ENCODE data around the gene UNC119. TPM values are rescaled to one million over a fixed set of nuclear protein-coding genes. Genes with fewer than 3 reads are reported as not detected.

The UNC119 gene
- total RNA-seq, 2 experiments from 2014 or later, result 43.6 to 44.8 TPM

DNA sequence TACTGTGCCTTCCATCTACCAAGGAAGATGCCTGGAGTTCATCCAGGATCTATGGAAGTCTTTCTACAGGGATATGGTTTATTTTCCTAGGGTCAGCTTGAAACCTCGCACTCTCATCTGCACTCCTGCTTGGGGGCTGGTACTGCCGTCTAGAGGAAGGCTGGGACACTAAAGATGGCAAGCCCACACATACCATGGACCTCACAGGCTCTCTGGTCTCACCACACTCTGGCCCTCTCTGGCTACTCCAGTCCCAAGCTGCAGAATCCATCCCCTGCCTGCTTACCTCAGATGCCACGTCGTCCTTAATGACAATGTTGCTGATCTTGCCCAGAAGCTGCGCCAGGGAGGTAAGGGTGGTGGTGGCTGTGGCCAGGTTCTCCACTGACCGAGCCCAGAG lies 2.1 kb upstream of the UNC119 start:
- DNase-seq (no peak), ATAC-seq (no peak)
- Mint-ChIP-seq H3K36me3 (ENCODE audit: low read depth) (peaks cover 32% of the 10 kb centered on the region), H3K4me1 (ENCODE audit: low read depth) (peaks cover 27% of the 10 kb centered on the region), H3K27ac (no peak overlapping the region), H3K27me3 (no peaks in the 10 kb centered on the region), H3K4me3 (no peak overlapping the region), H3K9me3 (no peaks in the 10 kb centered on the region)
- TF ChIP-seq, protein P1, sequence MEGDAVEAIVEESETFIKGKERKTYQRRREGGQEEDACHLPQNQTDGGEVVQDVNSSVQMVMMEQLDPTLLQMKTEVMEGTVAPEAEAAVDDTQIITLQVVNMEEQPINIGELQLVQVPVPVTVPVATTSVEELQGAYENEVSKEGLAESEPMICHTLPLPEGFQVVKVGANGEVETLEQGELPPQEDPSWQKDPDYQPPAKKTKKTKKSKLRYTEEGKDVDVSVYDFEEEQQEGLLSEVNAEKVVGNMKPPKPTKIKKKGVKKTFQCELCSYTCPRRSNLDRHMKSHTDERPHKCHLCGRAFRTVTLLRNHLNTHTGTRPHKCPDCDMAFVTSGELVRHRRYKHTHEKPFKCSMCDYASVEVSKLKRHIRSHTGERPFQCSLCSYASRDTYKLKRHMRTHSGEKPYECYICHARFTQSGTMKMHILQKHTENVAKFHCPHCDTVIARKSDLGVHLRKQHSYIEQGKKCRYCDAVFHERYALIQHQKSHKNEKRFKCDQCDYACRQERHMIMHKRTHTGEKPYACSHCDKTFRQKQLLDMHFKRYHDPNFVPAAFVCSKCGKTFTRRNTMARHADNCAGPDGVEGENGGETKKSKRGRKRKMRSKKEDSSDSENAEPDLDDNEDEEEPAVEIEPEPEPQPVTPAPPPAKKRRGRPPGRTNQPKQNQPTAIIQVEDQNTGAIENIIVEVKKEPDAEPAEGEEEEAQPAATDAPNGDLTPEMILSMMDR (IDR thresholded peaks at IDR 0.05), result no peak
- intact Hi-C loops (cut with micrococcal nuclease), result no loop called here
- ChIA-PET POLR2A (no interaction called here), CTCF (interaction anchor here (1.3 kb wide), 1 partner anchor 24 kb away, joined by 4 read pairs; no protein-coding TSS in a partner anchor)

DNA sequence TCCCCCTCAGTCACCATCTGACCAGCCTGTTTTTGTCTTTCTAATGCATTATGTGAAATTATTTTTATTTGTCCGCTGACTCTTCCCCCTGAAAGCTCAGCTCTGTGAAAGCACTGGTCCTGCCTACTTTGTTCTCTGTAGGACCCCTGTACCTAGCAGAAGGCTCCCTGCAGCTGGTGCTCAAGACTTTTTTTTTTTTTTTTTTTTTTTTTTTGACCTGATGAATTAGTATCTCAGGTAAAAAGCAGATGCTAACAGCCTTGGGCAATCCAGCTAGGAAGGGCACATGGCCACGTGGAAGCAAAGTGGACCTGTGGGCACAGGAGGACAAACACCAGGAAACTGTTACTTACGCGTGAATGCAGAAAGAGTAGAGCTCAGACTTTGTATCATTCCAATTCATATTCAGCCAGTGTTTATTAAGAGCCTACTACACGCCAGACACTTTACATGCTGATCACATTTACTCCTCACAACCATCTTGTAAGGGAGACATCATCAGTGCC lies 629 bp upstream of the UNC119 start:
- TF ChIP-seq, protein P1 (IDR thresholded peaks at IDR 0.05), result no peak
- DNase-seq (no peak), ATAC-seq (no peak)
- intact Hi-C loops (cut with micrococcal nuclease), result no loop called here
- ChIA-PET POLR2A (interaction anchor here (0.9 to 1.2 kb wide), 4 partner anchors 24 to 217 kb away, joined by 3 to 4 read pairs (median 3); partner anchors contain the start of genes POLDIP2, SDF2, SUPT6H and TNFAIP1), CTCF (interaction anchor here (1.3 kb wide), 1 partner anchor 26 kb away, joined by 4 read pairs; no protein-coding TSS in a partner anchor)
- Mint-ChIP-seq H3K36me3 (ENCODE audit: low read depth) (peaks cover 32% of the 10 kb centered on the region), H3K4me1 (ENCODE audit: low read depth) (peaks cover 42% of the 10 kb centered on the region), H3K4me3 (peak overlapping the region; percentile 81), H3K9me3 (no peaks in the 10 kb centered on the region), H3K27me3 (no peaks in the 10 kb centered on the region), H3K27ac (peak overlapping the region; percentile 7)

DNA sequence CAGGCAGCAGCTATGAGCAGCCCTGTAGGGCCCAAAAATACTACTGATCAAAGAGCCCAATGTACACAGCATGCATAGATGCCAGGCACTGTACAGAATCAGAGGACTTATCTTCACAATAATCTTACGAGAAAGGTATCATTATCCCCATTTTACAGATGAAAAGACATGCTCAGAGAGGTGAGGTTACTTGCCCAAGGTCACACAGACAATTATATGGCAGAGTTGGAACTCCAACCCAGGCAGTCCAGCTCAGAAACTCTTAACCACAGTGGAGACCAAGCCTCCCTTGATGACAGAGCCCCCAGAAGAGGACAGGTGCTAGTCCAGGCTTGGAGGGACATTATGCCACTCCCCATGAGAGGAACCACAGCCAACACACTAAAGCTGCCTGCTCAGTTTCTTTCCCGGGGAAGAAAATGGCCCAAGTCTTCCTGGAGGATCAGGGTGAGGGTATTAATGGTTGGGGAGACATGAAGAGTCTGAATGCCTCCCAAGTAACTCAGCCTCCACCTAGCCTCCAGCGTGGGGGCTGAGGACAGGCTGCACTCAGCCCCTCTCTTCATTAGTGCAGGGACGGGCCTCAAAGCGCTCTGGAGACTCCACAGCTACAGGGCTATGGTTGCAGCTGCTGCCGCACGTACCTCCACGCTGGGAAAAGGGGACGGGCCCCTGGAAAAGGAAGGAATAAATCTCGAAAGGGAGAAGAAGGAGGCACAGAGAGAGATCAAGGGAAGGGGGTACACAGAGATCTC lies 826 bp downstream of the UNC119 start:
- Mint-ChIP-seq H3K27me3 (no peaks in the 10 kb centered on the region), H3K9me3 (no peaks in the 10 kb centered on the region), H3K4me1 (ENCODE audit: low read depth) (peaks cover 48% of the 10 kb centered on the region), H3K4me3 (peak overlapping the region; percentile 81), H3K36me3 (ENCODE audit: low read depth) (peaks cover 28% of the 10 kb centered on the region), H3K27ac (peak overlapping the region; percentile 70)
- intact Hi-C loops (cut with micrococcal nuclease), result no loop called here
- ATAC-seq (no peak), DNase-seq (no peak)
- ChIA-PET POLR2A (interaction anchor here (0.8 to 1.7 kb wide), 5 partner anchors 14 to 171 kb away, joined by 3 to 8 read pairs (median 4); partner anchors contain the start of gene PIGS), CTCF (interaction anchor here (0.9 to 3.2 kb wide), 3 partner anchors 11 to 62 kb away, joined by 3 to 15 read pairs (median 4); partner anchors contain the start of genes PIGS and RSKR)
- TF ChIP-seq, protein P1 (IDR thresholded peaks at IDR 0.05), result no peak

DNA sequence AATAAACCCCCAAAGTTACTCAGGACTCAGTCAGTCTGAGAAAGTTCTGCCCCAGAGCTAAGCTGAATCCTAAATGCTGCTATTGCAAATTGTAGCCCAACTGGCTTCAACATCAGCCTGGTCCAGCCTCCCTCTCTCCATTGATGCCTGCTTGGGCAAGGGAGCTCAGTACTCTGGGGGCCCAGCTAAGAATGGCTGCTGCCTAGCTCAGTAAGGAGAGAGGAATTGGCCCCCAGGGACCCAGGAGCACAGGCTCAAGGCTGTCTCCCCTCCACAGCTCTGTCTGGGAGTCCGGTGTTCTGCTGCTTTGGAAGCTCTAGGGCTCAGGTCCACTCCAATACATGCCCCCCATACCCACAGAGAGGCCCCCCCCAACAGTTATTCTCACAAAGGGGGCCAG lies 1.6 kb downstream of the UNC119 start:
- DNase-seq (no peak), ATAC-seq (no peak)
- ChIA-PET POLR2A (interaction anchor here (0.8 to 1.7 kb wide), 8 partner anchors 13 to 171 kb away, joined by 3 to 8 read pairs (median 4); partner anchors contain the start of genes ALDOC and PIGS), CTCF (interaction anchor here (0.9 to 3.2 kb wide), 7 partner anchors 10 to 743 kb away, joined by 3 to 15 read pairs (median 3); partner anchors contain the start of genes PIGS and RSKR)
- TF ChIP-seq, protein P1 (IDR thresholded peaks at IDR 0.05), result no peak
- Mint-ChIP-seq H3K36me3 (ENCODE audit: low read depth) (peaks cover 22% of the 10 kb centered on the region), H3K27me3 (no peaks in the 10 kb centered on the region), H3K4me3 (peak overlapping the region; percentile 81), H3K9me3 (no peaks in the 10 kb centered on the region), H3K27ac (peak overlapping the region; percentile 89), H3K4me1 (ENCODE audit: low read depth) (peaks cover 48% of the 10 kb centered on the region)
- intact Hi-C loops (cut with micrococcal nuclease), result no loop called here

Measured in activated CD8-positive, alpha-beta T cell treated with anti-CD3 and anti-CD28 coated beads for 36 hours (primary cell).